Fibroblast of lung (primary cell): ENCODE measurements around the gene CADM2. TPM values are rescaled to one million over a fixed set of nuclear protein-coding genes. Genes with fewer than 3 reads are reported as not detected.
A peak's percentile ranks its signal among the peaks of the same experiment; 100 is the strongest.
"Not testable (repeated sequence)": the region's sequence is repeated elsewhere in the genome, so short reads cannot be mapped to it uniquely, and the experiment has no call there.

Experiments used
- DNase-seq, 2 donors: peaks; one replicate each; pipeline versions ENCODE4 v3.0.0 to v3.0.0-alpha.2; 2010; ENCODE audit warnings: low read depth in 2 of 2
- H2AFZ ChIP-seq: 2 replicates; pipeline ENCODE4 v1.5.1; 2012; ENCODE audit warnings: low read length, control low read depth, inconsistent platforms
- H3K27ac ChIP-seq: 2 replicates; pipeline ENCODE4 v1.5.1; 2011; ENCODE audit warnings: low read length, control low read depth; ENCODE audit not compliant: insufficient read depth
- H3K27me3 ChIP-seq: 2 replicates; pipeline ENCODE4 v1.5.1; 2011; ENCODE audit warnings: mild to moderate bottlenecking, low read length; ENCODE audit not compliant: control insufficient read depth, insufficient read depth
- H3K36me3 ChIP-seq: 2 replicates; pipeline ENCODE4 v1.5.1; 2011; ENCODE audit warnings: low read length; ENCODE audit not compliant: control insufficient read depth, insufficient read depth
- H3K4me1 ChIP-seq: 2 replicates; pipeline ENCODE4 v1.5.1; 2011; ENCODE audit warnings: low read length; ENCODE audit not compliant: control insufficient read depth, insufficient read depth; ENCODE audit errors: extremely low read depth
- H3K4me2 ChIP-seq: 2 replicates; pipeline ENCODE4 v1.5.1; 2011; ENCODE audit warnings: low read length, control low read depth; ENCODE audit not compliant: insufficient read depth; ENCODE audit errors: extremely low read depth
- H3K4me3 ChIP-seq, 4 experiments: fragments of 200-600 bp in 1 of 4; sonication (generic) in 1 of 4; replicated peaks in 1 of 4; 2 replicates each; pipeline ENCODE4 v1.5.1; 2011 to 2016; ENCODE audit warnings: low read length in 4 of 4, low read depth in 3 of 4, mild to moderate bottlenecking in 3 of 4, control low read depth in 2 of 4, inconsistent platforms in 1 of 4, mixed read lengths in 1 of 4; ENCODE audit not compliant: insufficient read depth in 1 of 4; ENCODE audit errors: control extremely low read depth in 1 of 4
- H3K79me2 ChIP-seq: 2 replicates; pipeline ENCODE4 v1.5.1; 2012; ENCODE audit warnings: mild to moderate bottlenecking, low read length, inconsistent platforms; ENCODE audit not compliant: control insufficient read depth, insufficient read depth
- H3K9ac ChIP-seq: 2 replicates; pipeline ENCODE4 v1.5.1; 2011; ENCODE audit warnings: mild to moderate bottlenecking, low read length, control low read depth; ENCODE audit not compliant: insufficient read depth
- H3K9me3 ChIP-seq: 2 replicates; pipeline ENCODE4 v1.5.1; 2012; ENCODE audit warnings: low read depth, low read length; ENCODE audit not compliant: control insufficient read depth, insufficient read depth
- H4K20me1 ChIP-seq: 2 replicates; pipeline ENCODE4 v1.5.1; 2011; ENCODE audit warnings: low read length; ENCODE audit not compliant: control insufficient read depth, insufficient read depth; ENCODE audit errors: extremely low read depth
- CTCF ChIP-seq, 2 donors: IDR thresholded peaks in 1 of 2; conservative IDR thresholded peaks in 1 of 2; 1 replicate in 1 of 2; 2 replicates in 1 of 2; pipeline ENCODE4 v1.5.1; 2011 to 2012; ENCODE audit warnings: low read length in 2 of 2, control low read depth in 1 of 2, inconsistent platforms in 1 of 2, low read depth in 1 of 2, mild to moderate bottlenecking in 1 of 2
- EZH2 ChIP-seq: IDR thresholded peaks from 2 replicates; pipeline ENCODE4 v1.5.1; 2012; ENCODE audit warnings: low read length, control low read depth, mild to moderate bottlenecking; ENCODE audit errors: missing control alignments
- polyA minus RNA-seq: library from RNA; depleted of rRNA, polyadenylated mRNA; stranded (reverse); fragments of >200 nt; gene quantifications from 2 replicates; pipeline ENCODE4 v1.2.3, GENCODE V29; 2011; ENCODE audit warnings: low replicate concordance
- polyA plus RNA-seq, 2 donors: library from polyadenylated mRNA; depleted of rRNA in 1 of 2; stranded (reverse) in 1 of 2; unstranded in 1 of 2; fragments of >200 nt; gene quantifications; 2 replicates each; pipeline ENCODE4 v1.2.1, GENCODE V29; 2011 to 2012; ENCODE audit warnings: missing spikeins in 1 of 2
- total RNA-seq: library from RNA; depleted of rRNA; stranded (reverse); fragments of >200 nt; gene quantifications from 2 replicates; pipeline ENCODE4 v1.2.1, GENCODE V29; 2014

Gene CADM2
- total RNA-seq (under 0.01 TPM in 1 of 2 replicates, not detected in the other), polyA plus RNA-seq (0.12 TPM in 1 of 2 replicates, not detected in the other), polyA minus RNA-seq (not detected in 2 replicates)
- not detected in 2 replicates for polyA plus RNA-seq (2012)

DNA sequence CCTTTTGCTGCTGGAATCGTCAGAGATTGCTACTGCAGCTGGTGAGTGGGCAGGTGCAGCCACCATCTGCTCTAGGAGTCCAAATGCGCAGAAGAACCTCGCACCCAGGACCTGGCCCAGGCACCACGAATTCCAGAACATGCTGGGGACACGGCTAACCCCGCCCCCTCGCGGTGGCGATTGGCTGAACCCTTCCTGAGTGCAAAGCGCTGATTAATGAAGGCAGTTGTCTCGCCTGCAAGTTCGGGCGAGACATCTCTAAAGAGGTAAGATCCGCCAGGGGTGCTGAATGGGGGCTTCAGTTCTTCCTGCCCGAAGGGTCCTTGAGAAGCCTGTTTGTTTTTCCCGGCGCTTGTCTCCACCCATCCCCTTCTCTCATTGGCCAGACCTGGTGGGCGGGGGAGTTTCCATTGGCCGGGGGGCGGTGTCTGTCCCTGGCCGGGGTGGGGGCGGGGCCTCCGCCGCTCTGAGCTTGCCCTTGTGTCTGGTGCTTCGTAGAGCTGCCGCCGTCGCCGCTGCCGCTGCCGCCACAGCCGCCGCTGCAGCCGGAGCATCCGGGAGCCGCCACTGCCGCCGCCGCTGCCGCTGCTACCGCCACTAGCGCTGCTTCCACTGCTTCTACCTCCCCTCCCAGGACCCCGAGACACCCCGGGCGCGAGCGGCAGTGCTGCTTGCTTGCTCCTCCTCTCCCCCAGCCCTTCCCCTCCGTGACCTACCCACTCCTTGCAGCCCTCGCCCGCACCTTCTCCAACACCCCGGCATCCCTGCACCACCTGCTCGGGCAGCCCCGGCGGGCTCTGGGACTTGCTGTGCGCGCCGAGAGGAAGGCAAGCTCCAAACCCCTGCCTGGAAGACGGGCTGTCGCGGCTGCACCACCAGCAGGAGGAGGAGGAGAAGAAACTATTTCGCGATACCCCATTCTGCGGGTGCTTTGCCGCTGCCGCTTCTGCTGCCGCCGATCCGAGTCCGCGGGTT lies at the start of gene CADM2:
CADM2 (plus strand) TSS at position 495 of the 975 bp plus-strand sequence.
- no peaks in the 10 kb centered on the region for H3K79me2 ChIP-seq
- no peak within 1 kb of the TSS for H3K27ac ChIP-seq
- H3K36me3 ChIP-seq, result no peaks in the 10 kb centered on the region
- H3K4me3 ChIP-seq, result peak within 1 kb of the TSS; percentile 31 to 74 (median 51)
- peak; percentile 77 to 79 for DNase-seq
- H3K9me3 ChIP-seq, result no peaks in the 10 kb centered on the region
- H2AFZ ChIP-seq, result peak within 1 kb of the TSS; percentile 69
- H4K20me1 ChIP-seq, result no peaks in the 10 kb centered on the region
- no peaks in the 10 kb centered on the region for H3K27me3 ChIP-seq
- peak within 1 kb of the TSS; percentile 59 for H3K4me2 ChIP-seq
- H3K4me1 ChIP-seq, result no peaks in the 10 kb centered on the region
- TF ChIP-seq CTCF (conservative IDR thresholded peaks at IDR 0.05 in 1 of 2, IDR thresholded peaks at IDR 0.05 in 1 of 2; ENCODE audit: low read depth in 1 of 2, low read length in 2 of 2) (peak; percentile 13 to 29), EZH2 (no peak)
- H3K9ac ChIP-seq, result no peak within 1 kb of the TSS

DNA sequence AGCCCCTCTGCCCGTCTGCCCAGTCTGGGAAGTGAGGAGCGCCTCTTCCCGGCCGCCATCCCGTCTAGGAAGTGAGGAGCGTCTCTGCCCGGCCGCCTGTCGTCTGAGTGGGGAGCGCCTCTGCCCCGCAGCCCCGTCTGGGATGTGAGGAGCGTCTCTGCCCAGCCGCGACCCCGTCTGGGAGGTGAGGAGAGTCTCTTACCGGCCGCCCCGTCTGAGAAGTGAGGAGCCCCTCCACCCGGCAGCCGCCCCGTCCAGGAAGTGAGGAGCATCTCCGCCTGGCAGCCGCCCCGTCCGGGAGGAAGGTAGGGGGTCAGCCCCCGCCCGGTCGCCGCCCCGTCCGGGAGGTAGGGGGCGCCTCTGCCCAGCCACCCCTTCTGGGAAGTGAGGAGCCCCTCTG lies 40.2 kb upstream of the CADM2 start:
- not testable (repeated sequence) for H3K9me3 ChIP-seq, DNase-seq, H2AFZ ChIP-seq, H3K79me2 ChIP-seq, H4K20me1 ChIP-seq, H3K27ac ChIP-seq, H3K4me3 ChIP-seq, H3K4me2 ChIP-seq, H3K36me3 ChIP-seq, H3K4me1 ChIP-seq, H3K27me3 ChIP-seq, H3K9ac ChIP-seq

- no peak overlapping the region for H3K27ac ChIP-seq
- H4K20me1 ChIP-seq, result no peaks in the 10 kb centered on the region
- H3K4me3 ChIP-seq, result no peak overlapping the region
- no peak for DNase-seq
- no peaks in the 10 kb centered on the region for H3K27me3 ChIP-seq
- no peak overlapping the region for H3K4me2 ChIP-seq
- H3K36me3 ChIP-seq, result no peaks in the 10 kb centered on the region
- H3K4me1 ChIP-seq, result no peaks in the 10 kb centered on the region
- H3K79me2 ChIP-seq, result no peaks in the 10 kb centered on the region
- no peak overlapping the region for H3K9ac ChIP-seq
- H3K9me3 ChIP-seq, result no peaks in the 10 kb centered on the region
- TF ChIP-seq CTCF (conservative IDR thresholded peaks at IDR 0.05 in 1 of 2, IDR thresholded peaks at IDR 0.05 in 1 of 2; ENCODE audit: low read depth in 1 of 2, low read length in 2 of 2) (no peak), EZH2 (no peak)
- no peak overlapping the region for H2AFZ ChIP-seq
Measured at GRCh38 chr3:84922682-84923081, 36.1 kb upstream of the CADM2 start.
